ENCODE results near the gene TPGS2.
"Not testable (repeated sequence)": the region's sequence is repeated elsewhere in the genome, so short reads cannot be mapped to it uniquely, and the experiment has no call there.

TPGS2 gene, protein sequence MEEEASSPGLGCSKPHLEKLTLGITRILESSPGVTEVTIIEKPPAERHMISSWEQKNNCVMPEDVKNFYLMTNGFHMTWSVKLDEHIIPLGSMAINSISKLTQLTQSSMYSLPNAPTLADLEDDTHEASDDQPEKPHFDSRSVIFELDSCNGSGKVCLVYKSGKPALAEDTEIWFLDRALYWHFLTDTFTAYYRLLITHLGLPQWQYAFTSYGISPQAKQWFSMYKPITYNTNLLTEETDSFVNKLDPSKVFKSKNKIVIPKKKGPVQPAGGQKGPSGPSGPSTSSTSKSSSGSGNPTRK

DNA sequence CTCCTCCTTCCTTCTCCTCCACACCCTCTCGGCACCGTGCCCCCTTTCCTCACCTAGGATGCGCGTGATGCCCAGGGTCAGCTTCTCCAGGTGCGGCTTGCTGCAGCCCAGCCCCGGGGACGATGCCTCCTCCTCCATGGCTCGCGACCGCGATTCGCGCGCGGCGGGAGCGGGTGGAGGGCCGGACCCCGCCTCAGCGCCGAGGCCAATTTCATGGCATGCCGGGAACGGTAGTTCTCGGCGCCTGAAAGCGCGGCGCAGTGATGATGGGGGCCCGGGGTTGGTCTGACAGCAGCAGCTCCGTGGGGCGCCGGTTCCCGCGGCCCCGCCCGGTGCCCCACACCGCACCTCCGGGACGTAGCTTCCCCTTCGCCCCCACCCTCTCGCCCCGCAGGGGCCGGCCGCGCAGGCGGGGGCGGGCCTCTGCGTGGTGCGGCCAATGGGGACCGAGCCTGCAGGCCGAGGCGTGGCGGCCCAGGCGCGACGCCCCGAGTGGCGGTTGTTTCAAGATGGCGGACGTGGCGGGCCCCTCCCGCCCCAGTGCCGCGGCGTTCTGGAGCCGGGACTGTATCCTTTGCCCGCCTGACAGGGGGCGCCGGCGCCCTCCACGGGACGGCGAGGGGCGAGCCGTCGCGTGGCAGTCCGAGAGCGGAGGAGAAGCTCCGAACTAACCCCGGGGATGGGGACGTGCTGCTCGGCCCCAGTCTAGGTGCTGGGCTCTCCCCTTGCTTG lies at the start of gene TPGS2, which contains the start of gene KIAA1328:
TSS of gene TPGS2 (minus strand) at position 373 of the 732 bp plus-strand sequence. CDS start at position 138, 235 bp downstream.
TSS of gene KIAA1328 (plus strand) at position 498 of the 732 bp plus-strand sequence. CDS start at position 510, 12 bp downstream.
- DNase-seq, result peak; percentile 81

DNA sequence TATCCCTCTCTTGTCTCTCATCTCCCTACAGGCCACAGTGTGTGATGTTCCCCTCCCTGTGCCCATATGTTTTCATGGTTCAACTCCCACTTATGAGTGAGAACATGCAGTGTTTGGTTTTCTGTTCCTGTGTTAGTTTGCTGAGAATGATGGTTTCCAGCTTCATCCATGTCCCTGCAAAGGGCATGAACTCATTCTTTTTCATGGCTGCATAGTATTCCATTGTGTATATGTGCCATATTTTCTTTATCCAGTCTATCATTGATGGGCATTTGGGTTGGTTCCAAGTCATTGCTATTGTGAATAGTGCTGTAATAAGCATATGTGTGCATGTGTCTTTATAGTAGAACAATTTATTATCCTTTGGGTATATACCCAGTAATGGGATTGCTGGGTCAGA lies 45.0 kb upstream of the TPGS2 start:
- DNase-seq, result not testable (repeated sequence)

DNA sequence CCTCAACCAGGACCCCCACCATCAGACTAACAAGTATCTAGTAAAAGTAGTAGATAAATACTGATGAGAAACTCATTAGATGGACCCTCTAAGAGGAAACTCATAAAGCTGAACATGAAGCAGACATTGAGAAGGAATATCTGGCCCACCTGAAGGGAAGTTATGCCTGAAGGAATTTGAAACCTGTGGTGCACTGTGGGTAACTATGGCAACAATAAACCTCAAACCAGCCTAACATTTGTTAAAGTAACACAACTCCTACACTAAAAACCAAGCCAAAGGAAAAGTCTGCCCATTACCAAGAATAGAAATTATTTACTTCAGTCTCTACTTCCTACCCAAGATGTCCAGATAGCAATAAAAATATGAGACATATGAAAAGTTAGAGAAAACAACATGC lies 43.5 kb upstream of the TPGS2 start:
- DNase-seq, result no peak

DNA sequence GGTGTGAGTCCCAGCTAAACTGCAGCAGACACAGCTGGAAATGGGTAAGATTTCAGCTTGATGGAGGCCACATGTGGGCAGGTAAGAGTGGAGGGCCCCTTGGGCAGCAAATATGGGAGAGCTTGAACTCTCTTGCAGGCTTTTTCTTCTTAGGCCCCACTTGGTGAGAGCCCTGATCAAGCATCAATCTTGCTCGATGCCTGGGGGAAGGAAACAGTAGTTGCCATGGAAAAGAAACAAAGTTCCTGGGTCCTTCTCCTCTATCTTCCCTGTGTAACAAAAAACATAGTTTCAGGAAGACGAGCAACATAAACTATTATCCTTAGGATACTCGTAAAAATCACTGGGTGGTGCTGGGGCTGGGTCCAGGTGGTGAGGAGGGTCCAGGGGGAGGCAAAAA lies 43.0 kb upstream of the TPGS2 start:
- DNase-seq, result no peak

DNA sequence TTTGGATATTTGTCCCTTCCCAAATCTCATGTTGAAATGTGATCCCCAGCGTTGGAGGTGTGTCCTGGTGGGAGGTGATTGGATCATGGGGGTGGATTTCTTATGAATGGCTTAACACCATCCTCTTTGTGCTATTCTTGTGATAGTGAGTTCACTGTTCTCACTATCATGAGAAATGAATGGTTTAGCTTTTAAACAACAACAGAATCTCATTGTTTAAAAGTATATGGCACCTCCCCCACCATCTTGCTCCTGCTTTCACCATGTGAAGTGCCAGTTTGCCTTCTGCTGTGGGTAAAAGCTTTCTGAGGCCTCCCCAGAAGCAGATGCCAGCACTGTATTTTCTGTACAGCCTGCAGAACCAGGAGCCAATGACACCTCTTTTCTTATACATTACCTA lies 38.3 kb upstream of the TPGS2 start:
- DNase-seq, result no peak

DNA sequence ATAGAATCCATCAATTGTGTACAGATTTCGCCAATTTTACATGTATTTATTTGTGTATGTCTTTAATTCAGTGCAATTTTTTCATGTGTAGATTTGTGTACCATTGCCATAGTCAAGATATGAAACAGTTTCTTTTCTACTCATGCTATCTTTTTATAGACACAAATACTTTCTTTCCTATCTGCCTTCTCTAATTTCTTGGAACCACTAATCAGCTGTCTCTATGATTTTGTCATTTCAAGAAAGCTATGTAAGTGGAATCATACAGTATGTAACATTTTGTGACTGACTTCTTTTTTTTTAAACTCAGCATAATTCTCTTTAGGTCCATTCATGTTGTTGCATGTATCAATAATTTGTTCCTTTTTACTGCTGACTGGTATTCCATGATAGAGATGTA lies 33.4 kb upstream of the TPGS2 start:
- DNase-seq, result no peak

DNA sequence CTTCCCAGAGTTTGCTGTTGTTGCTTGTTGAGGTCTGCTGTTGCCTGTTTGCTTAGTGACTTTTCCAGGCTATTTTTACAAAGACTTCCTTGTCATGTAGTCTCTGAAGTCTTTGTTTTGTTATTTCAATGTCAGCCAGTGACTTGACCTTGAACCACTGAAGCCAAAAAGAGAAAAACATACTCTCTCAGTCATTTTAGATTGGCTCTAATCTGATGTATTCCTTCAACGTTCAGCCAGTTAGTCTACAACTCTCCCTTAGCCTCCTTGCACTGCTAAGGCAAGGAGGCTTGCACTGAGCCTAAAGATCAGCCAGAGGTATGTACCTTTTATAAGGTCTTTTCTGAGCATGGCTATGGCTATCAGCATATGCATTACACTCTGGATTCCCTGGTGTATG lies 28.0 kb upstream of the TPGS2 start:
- no peak for DNase-seq

DNA sequence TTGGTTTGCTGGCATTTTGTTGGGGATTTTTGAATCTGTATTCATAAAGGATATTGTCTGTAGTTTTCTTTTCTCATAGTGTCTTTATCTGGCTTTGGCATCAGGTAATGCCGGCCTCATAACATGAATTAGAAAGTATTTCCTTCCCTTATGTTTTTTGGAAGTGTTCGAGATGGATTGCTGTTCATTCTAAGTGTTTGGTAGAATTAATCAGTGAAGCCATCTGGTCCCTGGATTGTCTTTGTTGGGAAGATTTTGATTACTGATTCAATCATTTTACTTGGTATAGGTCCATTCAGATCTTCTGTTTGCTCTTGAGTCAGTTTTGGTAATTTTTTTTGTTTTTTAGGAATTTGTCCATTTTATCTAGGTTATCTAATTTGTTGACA lies 22.4 kb upstream of the TPGS2 start:
- DNase-seq, result no peak

DNA sequence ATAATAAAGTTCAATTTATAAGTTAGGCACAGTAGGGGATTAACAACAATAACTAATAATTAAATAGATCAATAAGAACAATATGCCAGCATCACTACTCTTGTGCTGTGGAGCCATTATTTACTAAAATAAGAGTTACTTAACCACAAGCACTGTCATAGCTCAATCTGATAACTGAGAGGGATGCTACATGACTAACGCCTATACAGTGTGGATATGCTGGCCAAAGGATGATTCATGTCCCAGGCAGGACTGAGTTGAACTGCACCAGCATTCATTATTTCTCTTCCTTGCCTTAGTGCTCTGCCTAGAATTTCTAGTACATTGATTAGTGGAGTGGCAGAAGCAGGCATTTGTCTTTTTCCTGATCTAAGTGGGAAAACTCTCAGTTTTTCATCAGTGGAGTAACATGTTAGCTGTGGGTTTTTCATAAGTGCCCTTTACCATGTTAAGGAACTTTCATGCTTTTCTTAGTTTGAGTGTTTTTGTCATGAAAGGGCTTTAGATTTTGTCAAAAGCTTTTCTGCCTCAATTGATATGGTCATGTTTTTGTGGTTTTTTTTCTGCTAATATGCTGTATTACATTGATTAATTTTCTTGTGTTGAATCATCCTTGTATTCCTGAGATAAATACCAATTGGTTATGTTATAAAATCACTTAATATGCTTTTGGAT lies 21.9 kb upstream of the TPGS2 start:
- DNase-seq, result no peak

DNA sequence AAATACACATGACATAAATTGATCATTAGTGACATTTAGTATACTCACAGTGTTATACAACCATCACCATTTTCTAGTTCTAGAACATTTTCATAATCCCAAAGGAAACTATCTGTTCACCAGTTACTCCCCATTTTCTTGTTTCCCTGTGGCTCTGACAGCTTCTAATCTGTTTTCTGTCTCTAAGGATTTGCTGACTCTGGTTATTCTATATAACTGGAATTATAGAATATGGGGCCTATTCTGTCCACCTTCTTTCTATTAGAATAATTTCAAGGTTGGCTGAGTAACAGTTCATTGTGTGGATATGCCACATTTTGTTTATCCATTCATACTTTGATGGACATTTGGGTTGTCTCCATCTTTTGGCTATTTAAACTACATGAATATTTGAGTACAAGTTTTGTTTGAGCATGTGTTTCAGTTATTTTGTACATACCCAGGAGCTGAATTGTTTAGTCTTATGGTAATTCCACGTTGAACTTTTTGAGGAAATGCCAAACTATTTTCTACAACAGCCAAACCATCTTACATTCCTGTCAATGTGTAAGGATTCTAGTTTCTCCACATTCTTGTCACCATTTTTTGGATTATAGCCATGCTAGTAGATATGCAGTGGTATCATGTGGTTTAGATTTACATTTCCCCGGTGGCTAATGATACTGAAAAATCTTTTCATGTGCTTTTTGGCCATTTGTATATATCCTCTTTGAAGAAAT lies 20.6 kb upstream of the TPGS2 start:
- DNase-seq, result no peak

DNA sequence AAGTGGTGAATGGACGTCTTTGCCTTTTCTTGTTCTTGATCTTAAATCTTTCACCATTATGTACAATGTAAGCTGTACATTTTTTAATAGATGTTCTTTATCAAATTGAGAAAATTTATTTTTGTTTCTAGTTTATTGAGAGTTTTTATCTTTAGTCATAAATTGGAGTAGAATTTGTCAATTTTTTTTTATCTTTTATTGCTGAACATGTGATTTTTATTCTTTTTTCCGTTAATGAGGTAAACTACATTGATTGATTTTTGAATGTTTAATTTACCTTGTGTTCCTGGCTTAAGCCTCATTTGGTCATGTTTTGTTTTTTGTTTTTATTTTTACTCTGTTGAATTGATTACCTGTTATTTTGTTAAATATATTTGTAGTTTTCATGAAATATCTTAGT lies 19.8 kb upstream of the TPGS2 start:
- no peak for DNase-seq

DNA sequence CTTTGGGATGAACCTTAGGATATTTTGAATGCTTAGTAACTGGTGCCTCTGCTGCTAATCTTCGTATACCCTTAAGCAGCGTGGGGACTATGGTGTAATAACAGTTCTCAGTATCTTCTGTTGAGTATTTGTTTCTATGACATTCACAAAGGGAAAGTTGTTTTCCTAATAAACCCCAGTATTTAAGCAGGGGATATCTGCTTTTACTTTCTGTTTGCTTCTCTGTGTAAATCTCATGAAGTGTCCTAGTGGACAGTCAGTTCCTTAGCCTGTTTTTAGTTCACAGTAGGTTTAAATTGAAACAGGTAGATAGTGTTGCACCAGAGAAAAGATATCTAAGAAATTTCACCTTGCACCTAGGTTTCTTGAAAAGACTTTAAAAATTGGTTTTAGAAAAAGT lies 15.0 kb upstream of the TPGS2 start:
- no peak for DNase-seq

DNA sequence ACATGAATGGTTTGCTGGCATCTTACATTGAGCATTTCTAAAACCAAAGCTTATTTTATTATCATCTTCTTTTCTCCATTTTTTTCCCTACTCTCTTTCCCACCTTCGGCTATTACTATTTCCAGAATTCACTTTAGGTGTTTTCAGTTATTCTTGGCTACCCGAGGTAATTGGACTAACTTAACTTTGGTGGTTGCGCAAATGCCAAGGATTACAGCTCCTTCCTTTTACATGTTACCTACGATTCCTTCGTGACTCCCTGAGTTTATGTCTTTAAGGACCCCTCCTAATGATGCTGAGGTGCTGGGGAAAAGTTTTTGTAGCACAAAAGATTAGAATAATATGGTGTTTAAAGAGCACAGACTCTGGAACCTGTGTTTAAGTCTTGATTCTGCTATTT lies 14.4 kb upstream of the TPGS2 start:
- DNase-seq, result no peak

DNA sequence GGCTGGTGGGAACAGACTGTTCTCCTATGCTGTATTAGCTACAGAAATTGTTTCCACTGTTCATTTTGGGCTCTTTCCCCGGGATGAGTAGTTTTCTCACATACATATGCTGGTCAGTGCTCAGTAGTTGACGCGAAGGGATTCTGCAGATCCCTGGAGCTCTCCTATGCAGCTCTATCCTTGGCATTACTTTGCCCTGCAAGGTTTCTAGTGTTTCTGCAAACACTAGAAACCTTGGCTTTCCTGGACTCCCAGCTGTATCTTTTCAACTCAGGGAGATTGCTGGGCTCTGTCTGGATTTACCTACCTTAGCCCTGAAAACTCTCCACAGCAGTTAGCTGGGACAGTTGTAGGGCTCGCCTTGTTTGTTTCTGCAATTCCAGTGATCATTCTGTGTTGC lies 11.0 kb upstream of the TPGS2 start:
- no peak for DNase-seq

DNA sequence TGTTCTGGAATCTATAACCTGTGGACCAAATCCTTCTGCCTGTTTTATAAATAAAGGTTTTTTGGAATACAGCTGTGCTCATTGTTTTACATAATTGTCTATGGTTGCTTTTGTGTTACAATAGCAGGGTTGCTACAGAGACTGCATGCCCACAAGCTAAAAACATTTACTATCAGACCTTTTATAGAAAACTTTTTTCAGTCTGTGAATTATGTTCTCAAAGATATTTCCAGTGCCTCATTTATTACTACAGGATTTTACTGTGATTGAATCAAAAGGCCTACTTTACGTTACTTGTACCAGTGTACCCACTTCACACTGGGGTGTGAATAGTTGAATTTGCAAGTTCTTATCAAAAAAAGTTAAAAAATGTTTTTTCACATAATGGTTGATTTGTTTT lies 7.1 kb upstream of the TPGS2 start:
- DNase-seq, result no peak

DNA sequence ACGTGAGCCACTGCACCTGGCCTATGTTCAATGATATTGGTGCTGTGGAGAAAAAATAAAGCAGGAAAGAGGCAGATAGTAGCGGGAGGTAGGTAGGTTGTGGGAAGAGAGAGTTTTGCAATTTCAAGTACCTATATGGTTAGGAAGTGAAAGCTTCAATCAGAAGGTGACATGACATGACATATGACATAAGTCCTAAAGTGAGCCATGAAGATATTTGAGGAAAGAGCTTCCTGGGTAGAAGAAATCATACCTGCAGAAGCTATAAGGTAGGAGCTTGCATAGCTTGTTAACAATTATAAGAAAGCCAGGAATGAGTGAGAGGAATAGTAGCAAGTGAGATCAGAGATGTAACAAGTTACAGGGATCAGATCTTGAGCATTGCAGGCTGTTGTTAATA lies 4.3 kb upstream of the TPGS2 start:
- no peak for DNase-seq

DNA sequence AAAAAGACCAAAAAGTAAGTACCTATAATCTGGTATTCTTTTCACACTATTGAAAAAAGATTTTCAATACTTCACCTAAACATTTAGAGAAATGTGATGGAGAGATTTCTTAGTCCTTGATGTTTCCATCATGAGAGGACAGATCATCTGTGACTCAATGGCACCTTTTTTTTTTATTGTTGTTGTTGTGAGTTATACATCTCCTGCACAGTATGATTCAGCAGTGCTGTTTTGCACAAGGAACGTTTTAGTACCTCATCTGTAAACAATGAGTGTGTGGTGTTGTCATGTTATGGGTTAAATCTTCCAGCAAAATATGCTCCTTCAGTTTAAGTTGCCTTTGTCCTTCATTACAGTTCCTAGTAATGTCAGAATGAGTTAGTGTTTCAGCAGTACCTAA lies 2.3 kb upstream of the TPGS2 start:
- no peak for DNase-seq

DNA sequence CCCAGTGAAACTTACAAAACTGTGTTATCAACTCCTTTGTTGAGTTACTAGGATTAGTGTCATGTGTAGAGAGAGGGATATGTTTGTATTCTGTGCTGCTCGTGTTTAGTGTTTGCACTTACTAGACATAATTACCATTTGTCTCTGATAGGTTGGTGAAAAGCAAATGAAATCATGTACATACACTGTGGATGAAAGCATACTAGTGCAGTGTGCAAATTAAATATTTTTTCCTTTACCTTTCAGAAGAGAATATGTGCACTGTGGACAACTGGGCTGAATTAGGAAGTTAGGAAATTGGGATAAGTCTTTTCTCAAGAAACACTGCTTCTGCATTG lies 1.3 kb upstream of the TPGS2 start:
- DNase-seq, result no peak

DNA sequence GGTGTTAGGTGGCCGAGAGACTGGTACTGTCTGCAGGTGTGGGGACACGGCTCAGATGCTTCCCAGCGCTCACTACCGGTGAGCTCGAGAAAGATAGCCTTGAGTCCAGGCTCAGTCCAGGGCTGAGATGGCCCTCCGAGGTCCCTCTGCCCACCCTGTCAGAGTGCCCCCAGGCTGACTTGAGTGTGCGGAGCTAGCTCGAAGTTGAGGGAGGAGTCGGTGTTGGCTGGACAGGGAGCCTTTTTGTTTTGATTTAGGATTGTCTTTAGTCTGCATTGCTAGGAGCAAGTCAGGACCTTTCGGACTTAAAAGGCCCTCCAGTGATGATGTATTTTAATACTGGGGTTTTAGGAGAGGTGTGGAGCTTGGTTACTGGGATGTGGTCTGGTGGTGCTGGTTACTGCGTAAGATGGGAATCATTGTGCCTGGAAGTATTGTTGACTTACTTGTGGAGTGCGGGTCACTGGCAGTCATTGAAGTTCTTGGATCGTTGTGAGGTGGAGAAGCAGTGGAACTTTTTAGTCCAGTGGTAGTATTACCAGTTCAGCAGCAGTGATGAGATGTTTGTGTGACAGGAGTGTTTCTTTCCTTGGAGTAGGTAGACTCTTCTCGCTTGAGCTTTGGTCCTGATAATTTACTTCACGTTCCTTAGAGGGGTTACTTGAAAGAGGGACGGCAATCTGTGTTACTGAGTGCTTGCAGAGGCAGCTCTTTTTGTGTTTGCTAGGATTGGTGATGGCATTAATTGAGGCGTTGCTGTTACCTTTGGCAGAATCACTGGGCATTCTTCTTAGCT lies 758 bp upstream of the TPGS2 start:
- peak; percentile 34 for DNase-seq

DNA sequence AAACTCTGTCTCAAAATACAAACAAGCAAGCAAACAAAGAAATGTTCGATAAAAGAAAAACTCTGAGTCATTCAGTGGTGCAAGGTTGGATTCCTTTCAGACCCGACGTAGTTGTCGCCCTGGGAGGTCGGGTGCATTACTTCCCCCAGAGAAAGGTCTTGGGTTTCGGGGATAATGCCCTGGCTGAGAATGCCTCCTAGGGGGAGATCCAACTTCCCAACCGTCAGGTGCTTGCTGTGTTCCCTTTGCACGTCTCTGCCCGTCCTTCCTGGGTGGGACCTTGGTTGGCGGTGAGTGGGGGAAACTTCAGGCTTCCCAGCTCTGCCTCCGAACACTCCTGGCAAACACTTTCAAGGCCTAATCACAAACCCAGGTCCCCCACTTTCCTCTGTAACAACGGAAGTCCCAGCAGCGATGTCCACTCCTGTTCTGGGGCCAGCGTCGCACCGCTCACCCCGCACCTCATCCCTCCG lies 609 bp downstream of the TPGS2 start:
- peak; percentile 49 for DNase-seq

DNA sequence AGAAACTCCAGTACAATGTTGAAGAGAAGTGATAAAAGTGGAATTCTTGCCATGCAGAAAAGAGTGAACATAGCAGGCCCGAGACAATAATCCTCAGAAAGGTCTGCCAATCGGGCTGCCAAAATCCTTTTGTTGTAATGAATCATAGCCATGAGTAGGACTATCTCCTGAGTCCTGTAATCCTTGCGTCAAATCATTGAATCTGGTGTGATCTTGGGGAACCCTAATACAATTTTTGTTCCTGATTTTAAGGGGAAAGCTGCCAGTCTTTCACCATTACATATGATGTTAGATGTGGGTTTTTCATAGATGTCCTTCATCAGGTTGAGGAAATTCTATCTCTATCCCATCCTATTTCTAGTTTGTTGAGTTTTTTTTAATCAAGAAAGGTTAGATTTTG lies 2.2 kb downstream of the TPGS2 start:
- no peak for DNase-seq

DNA sequence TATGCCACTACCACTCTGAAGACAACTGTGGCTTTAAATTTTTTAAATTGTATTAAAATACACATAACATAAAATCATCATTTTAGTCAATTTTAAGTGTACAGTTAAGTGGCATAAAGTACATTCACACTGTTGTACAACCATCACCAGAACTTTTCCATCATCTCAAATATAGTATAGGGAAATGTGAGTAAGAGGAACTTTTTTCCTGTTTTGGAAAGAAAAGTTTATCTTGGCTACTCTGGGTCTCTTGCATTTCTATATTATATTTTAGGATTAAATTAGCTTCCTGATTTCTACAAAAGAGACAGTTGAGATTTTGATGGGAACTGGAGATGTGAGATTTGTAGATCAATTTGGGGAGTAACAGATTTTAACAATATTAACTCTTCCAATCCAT lies 3.3 kb downstream of the TPGS2 start:
- no peak for DNase-seq

DNA sequence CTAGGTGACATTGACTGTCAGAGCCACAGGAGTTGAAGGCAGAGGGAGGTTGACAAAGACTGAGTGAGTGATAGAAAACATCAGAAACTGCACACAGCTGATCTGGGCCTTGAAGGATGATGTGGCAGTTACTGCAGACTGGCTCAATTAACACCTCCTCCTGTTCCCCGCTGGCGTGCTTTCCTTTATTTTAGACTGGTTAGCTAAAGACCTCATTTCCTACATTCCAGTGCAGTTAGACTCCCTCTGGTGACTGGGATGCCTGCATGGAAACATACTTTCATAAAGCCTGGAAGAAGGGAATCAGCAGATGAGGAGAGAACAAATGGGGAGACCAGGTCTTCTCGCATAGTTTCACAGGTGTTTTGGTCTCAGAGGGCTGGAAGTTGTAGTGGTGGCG lies 7.1 kb downstream of the TPGS2 start:
- no peak for DNase-seq

Measured in NCI-H526 treated with DMSO at 0.1 percent for 48 hours (cell line).